RWPE2 (cell line): Measurements from ENCODE around the gene NMNAT2.
"Not testable (repeated sequence)": the region's sequence is repeated elsewhere in the genome, so short reads cannot be mapped to it uniquely, and the experiment has no call there.

ENCODE experiments used
- ATAC-seq: fragments of 200-7000 bp; cut with Tn5 transposase; 3 replicates; pipeline ENCODE4 v1.9.1; 2021; ENCODE audit warnings: low read depth
- DNase-seq: peaks from one replicate; pipeline ENCODE4 v3.0.0-alpha.2; 2020; ENCODE audit warnings: low spot score
- H3K27ac ChIP-seq: fragments of 450-650 bp; 2 replicates; pipeline ENCODE4 v1.5.1; 2017; ENCODE audit warnings: mild to moderate bottlenecking; ENCODE audit not compliant: poor library complexity, severe bottlenecking
- H3K27me3 ChIP-seq: fragments of 250-450 bp; sonication (Bioruptor Pico); 2 replicates; pipeline ENCODE4 v1.5.1; 2021; ENCODE audit warnings: mild to moderate bottlenecking, moderate library complexity; ENCODE audit not compliant: insufficient read depth, poor library complexity, severe bottlenecking
- H3K36me3 ChIP-seq: fragments of 250-450 bp; sonication (Bioruptor Pico); 2 replicates; pipeline ENCODE4 v1.5.1; 2020; ENCODE audit warnings: low read depth, mild to moderate bottlenecking, moderate library complexity
- H3K4me1 ChIP-seq: fragments of 250-450 bp; sonication (Bioruptor Pico); 2 replicates; pipeline ENCODE4 v1.5.1; 2021; ENCODE audit warnings: mild to moderate bottlenecking, moderate library complexity; ENCODE audit not compliant: insufficient read depth, poor library complexity, severe bottlenecking
- H3K4me3 ChIP-seq: fragments of 250-450 bp; sonication (Bioruptor Pico); 2 replicates; pipeline ENCODE4 v1.5.1; 2021; ENCODE audit warnings: mild to moderate bottlenecking, moderate library complexity; ENCODE audit not compliant: severe bottlenecking
- H3K9me3 ChIP-seq: fragments of 250-450 bp; sonication (Bioruptor Pico); 2 replicates; pipeline ENCODE4 v1.5.1; 2021; ENCODE audit warnings: mild to moderate bottlenecking, moderate library complexity; ENCODE audit not compliant: severe bottlenecking
- CTCF ChIP-seq: fragments of 450-650 bp; IDR thresholded peaks from one replicate; pipeline ENCODE4 v1.5.1; 2017; ENCODE audit warnings: mild to moderate bottlenecking, moderate library complexity; ENCODE audit not compliant: poor library complexity, severe bottlenecking

Gene NMNAT2

DNA sequence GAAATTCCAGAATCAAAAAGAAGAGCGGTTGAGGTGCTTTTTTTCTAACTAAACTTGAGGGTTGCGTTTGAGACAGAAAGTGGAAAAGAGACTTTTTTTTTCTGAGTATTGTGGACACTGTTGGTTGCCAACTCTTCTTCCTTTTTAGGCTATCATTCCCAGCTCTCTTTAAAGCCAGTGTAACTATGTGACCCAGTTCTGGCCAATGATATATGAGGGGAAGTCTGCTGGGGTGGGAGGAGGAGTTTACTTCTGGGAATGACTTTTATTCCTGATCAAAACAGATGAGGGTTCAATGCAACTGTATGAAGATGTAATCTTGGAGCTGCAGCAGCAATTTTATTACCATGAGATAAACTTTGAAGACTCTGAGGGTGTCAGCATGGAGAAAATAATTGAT lies 17.3 kb upstream of the NMNAT2 start:
- no peak overlapping the region for H3K27ac ChIP-seq
- no peaks in the 10 kb centered on the region for H3K27me3 ChIP-seq
- H3K4me3 ChIP-seq, result no peak overlapping the region
- H3K9me3 ChIP-seq, result no peaks in the 10 kb centered on the region
- ATAC-seq, result no peak
- TF ChIP-seq CTCF, result no peak
- peaks cover 6% of the 10 kb centered on the region for H3K4me1 ChIP-seq
- no peaks in the 10 kb centered on the region for H3K36me3 ChIP-seq
- DNase-seq, result no peak

- H3K27me3 ChIP-seq, result no peaks in the 10 kb centered on the region
- H3K4me3 ChIP-seq, result no peak overlapping the region
- no peak overlapping the region for H3K27ac ChIP-seq
- H3K4me1 ChIP-seq, result peaks cover 6% of the 10 kb centered on the region
- no peak for DNase-seq
- no peaks in the 10 kb centered on the region for H3K36me3 ChIP-seq
- no peak for TF ChIP-seq CTCF
- ATAC-seq, result no peak
- H3K9me3 ChIP-seq, result no peaks in the 10 kb centered on the region
These were observed 15.5 kb upstream of the NMNAT2 start for GRCh38 chr1:183433703-183434102.

DNA sequence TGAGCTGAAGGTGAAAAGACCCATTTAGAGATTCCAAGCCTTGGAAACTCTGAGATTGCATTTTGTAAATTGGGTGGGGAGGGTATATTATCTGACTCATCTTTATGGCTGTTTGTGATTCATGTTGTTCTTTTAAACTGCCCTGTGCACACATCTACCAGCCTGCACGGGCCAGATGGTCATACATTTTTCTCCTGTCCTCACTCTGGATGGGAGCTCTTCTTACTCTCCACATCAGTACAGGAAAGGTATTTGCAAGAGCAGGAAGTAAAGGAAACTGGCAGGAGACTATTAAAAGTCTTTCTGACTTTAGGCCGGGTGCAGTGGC lies 14.3 kb upstream of the NMNAT2 start:
- no peaks in the 10 kb centered on the region for H3K36me3 ChIP-seq
- DNase-seq (peak; percentile 64), ATAC-seq (peak; percentile 99)
- no peaks in the 10 kb centered on the region for H3K9me3 ChIP-seq
- TF ChIP-seq CTCF, result no peak
- no peak overlapping the region for H3K4me3 ChIP-seq
- peaks cover 6% of the 10 kb centered on the region for H3K4me1 ChIP-seq
- peak overlapping the region; percentile 53 for H3K27ac ChIP-seq
- no peaks in the 10 kb centered on the region for H3K27me3 ChIP-seq

GRCh38 chr1:183431840-183432547 lies 13.8 kb upstream of the NMNAT2 start:
- Histone ChIP-seq H3K36me3 (no peaks in the 10 kb centered on the region), H3K27me3 (no peaks in the 10 kb centered on the region), H3K9me3 (no peaks in the 10 kb centered on the region), H3K4me1 (peaks cover 6% of the 10 kb centered on the region), H3K27ac (peak overlapping the region; percentile 53), H3K4me3 (no peak overlapping the region)
- ATAC-seq, result peak; percentile 38; the same call in 1 of the 3 replicates
- no peak for DNase-seq
- no peak for TF ChIP-seq CTCF

- DNase-seq, H3K9me3 ChIP-seq, H3K4me1 ChIP-seq, H3K27ac ChIP-seq, ATAC-seq, H3K4me3 ChIP-seq, H3K27me3 ChIP-seq, H3K36me3 ChIP-seq: not testable (repeated sequence)
These were observed 9.4 kb upstream of the NMNAT2 start for GRCh38 chr1:183427591-183427990.
